Right hindlimb (tissue), 1 donor: ENCODE data around the gene PTK7.
"Not testable (repeated sequence)": the region's sequence is repeated elsewhere in the genome, so short reads cannot be mapped to it uniquely, and the experiment has no call there.

Experiments used
- DNase-seq: peaks from one replicate; pipeline ENCODE4 v3.0.0-alpha.2; 2018

Gene PTK7

GRCh38 chr6:43054206-43054943, 21.7 kb upstream of the PTK7 start:
- no peak for DNase-seq

DNA sequence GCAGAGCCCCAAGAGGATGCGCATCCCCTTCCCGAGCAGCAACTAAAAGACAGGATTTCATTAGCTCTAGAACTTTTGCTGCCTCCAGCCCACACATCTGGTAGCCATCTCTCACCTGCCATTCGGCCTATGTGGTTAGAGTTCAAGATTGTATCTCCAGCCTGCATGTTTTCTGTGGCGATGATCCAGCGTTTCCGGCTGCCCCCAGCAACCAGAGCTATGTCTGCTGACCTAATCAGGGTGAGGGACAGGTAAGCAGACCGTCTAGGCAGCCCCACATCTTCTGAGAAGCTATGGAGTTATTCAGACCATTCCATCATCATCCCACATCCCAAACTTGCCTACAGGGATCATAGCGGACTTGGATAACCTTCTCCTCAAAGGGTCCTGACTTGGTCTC, 20.1 kb upstream of the PTK7 start:
- DNase-seq: peak; percentile 18

GRCh38 chr6:43058531-43058930, 17.6 kb upstream of the PTK7 start:
- peak; percentile 5 for DNase-seq

DNA sequence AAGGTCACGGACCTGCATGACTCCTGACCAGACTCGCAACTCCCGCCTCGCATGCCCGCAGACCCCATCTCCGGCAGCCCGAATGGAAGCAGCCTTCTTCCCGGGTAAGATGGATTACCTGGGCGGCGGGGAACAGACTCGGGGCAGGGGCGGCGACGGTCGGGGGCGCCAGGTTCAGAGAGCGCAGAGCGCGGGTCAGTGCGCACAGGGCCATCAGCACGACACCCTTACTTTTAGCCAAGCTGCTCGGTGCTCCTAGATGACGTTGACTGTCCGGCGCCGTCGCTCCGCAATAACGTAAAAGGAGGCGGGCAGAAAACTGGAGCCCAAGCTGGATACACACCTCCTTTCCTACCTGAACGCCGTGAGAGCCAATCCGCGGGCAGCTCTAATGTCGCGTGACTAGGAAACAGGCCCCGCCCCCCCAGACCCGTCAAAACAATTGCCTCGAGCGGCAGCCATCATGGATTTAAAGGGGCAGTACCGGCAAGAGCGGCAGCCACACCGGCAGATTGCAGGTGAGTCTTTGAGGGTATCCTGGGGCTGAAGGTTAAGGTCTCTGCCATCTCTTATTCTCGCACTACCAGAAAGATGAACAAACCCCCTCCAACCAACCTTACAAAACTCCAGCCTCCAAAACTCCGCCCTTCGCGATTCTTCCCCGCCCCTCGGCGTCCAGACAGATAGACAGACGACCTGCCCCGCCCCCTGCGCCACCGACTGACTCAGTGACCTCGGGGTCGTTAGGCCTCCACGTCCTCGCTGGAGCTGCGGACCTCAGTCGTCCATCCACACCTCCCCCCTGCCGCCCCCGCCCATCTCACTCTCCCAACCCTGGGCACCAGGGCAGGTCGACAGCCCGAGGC, 16.7 kb upstream of the PTK7 start, which contains the start of the genes KLC4 and MRPL2:
Gene KLC4 (plus strand): TSS at position 464 of the 866 bp plus-strand sequence. CDS start 1,705 bp downstream, outside the sequence.
Gene MRPL2 (minus strand): TSS at position 267 of the 866 bp plus-strand sequence. CDS start 53 bp downstream, at position 214.
- DNase-seq: peak; percentile 100

DNA sequence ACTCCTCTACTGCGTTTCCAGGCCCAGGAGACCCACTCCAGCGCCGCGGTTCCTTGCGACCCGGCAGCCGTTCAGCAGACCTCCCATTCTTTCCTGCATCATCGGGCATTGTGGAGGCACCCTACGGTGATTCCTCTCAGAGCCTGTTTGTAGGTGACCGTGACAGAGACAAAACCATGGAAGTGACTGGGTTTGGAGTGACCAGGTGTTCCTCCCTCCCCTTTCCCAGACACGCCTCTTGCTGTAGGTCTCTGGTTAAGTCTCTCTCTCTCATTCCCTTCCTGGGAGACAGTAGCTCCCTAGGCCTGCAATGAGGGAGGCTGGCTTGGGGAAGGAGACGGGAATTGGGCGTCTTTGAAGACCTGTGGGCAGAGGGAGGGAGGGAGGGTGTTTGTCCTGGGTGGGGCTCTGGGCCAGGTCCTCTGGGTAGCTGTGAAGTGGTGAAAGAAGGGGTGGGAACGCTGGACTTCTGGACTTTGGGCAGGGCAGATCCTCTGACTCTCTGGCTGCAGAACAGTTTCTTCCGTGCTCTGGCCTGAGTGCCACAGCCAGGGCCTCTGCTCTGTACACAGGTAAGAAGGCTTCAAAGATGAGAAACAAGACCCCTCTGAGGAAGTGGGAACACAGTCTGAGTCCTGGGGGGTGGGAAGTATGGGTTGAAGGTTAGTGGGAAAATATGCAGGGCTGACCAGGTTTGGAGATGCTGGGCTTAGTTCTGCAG, 15.9 kb upstream of the PTK7 start:
- DNase-seq: no peak

- DNase-seq: no peak
Measured at GRCh38 chr6:43060755-43061633, 15.1 kb upstream of the PTK7 start.

- no peak for DNase-seq
Measured at GRCh38 chr6:43061861-43062260, 14.3 kb upstream of the PTK7 start.

- no peak for DNase-seq
Measured at GRCh38 chr6:43062818-43063217, 13.3 kb upstream of the PTK7 start.

DNA sequence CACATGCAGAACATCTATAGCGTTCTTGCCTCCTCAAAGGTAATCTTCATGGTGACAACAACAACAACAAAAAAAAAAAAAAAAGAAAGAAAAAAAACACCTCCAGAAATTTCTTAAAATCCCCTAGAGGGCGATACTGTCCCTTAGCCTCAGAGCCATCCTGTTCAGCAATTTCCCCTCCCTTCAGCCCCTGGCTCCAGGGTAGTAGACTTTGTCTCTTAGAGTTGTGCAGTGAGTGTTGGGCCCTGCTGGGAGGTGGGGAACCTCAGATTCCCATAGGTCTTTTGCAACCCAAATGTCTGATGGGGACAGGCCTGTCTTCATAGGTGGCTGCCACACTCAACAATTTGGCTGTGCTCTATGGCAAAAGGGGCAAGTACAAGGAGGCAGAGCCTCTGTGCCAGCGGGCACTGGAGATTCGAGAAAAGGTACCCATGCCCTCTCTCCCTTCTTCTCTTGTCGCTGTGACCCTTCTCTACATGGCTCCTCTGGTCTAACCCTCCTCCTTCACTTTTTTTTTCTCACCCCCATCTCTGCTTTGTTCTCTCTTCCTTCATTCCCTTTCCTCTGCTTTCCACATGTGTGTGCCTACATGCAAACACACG, 6.0 kb upstream of the PTK7 start:
- no peak for DNase-seq

- peak; percentile 53 for DNase-seq
Measured at GRCh38 chr6:43074847-43075669, 1.1 kb upstream of the PTK7 start.

GRCh38 chr6:43076464-43077332, 584 bp downstream of the PTK7 start:
- DNase-seq: peak; percentile 64

DNA sequence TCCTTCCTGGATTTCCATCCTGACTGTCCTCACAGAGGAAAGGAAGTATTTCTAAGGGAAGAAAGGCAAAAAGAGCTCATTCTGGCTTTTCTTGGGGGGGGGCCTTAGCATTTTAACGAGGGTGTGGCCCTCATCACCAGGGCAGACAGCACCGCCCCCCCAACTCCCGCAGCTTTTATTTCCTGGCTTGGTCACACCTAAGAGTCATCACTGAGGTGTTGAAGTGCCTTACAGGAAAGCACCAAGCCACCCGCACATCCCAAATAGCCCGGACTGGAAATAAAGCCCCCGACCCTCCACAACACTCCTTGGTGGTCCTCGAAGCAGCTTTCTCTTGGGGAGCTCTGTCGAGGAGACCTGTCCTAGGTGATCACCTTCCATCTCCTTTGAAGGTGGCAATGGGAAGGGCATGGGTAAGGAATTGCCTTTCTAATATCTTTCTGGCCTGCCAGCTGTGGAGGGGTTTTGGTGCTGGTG, 1.3 kb downstream of the PTK7 start:
- no peak for DNase-seq

DNA sequence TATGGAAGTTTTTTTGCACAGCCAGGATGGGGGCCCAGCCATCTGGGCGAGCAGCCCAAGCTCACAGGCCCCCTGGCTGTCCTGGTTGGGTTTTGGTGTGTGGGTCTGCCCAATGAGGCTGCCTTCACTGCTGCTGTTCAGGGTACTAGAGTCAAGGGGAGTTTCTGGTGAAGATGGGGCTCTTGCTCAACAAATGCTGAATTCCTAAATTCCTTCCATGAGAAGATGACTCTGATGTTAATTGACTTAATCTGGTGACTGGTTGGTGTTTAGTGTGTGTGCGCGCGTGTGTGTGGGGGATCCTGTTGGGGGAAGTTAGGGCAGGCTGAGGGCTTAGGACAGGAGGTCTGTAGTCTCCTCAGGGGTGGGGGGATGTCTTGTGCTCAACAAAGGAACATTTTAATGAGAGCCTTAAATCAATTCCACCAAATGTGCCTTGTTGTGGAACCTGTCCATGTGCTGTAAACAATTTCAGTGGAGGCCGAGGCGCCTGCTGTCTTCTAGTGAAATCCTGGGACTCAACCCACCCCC, 1.9 kb downstream of the PTK7 start:
- DNase-seq: no peak

DNA sequence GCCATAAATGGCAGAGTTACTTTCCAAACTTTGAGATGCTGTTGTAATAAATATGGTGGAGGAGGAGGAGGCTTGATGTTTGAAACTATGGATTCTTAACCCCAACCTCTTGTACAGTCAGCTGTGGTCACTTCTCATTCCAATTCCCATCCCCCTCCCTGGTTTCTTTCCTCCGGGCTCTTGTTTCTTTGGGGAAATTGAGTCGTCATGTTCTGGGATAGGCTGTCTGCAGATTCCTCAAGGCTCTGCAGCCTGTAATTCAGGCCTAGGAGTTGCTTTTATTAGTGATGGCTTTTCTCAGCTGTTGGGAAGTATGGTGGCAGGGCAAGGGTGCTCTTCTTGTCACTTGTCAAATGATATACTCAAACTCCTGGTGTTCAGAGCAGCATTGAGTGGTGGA, 2.6 kb downstream of the PTK7 start:
- no peak for DNase-seq

DNA sequence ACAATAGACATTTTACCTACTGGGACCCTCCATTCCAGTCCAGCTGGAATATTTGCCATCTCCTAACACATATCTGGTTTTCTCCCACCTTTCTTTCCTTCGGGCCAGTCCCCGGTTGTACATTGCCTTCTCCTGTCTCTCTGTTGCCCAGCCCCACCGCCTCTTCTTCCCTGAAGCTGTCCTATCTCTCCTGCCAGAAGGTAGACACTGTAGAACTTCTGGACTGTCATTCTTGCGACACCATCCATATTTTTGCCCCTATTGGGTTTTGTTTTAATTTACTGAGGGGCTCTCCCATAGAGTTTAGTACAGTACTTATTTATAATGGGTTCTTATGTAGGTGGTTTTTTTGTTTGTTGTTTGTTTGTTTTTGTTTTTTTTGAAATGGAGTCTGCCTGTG, 4.9 kb downstream of the PTK7 start:
- DNase-seq: no peak

DNA sequence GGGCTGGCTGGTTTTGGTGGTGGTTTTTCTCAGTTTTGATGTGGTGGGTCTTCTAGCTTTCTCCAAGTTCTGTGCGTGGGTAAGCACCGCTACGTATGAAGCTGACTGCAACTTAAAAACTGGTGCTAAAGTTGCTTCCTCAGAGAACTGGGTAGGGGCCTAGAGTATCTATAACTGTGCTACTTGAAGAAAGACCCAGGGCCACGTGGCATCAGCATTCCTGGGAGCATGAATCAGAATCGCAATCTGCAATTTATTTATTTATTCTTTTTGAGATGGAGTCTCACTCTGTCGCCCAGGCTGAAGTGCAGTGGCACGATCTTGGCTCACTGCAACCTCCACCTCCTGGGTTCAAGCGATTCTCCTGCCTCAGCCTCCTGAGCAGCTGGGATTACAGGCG, 5.8 kb downstream of the PTK7 start:
- DNase-seq: not testable (repeated sequence)

DNA sequence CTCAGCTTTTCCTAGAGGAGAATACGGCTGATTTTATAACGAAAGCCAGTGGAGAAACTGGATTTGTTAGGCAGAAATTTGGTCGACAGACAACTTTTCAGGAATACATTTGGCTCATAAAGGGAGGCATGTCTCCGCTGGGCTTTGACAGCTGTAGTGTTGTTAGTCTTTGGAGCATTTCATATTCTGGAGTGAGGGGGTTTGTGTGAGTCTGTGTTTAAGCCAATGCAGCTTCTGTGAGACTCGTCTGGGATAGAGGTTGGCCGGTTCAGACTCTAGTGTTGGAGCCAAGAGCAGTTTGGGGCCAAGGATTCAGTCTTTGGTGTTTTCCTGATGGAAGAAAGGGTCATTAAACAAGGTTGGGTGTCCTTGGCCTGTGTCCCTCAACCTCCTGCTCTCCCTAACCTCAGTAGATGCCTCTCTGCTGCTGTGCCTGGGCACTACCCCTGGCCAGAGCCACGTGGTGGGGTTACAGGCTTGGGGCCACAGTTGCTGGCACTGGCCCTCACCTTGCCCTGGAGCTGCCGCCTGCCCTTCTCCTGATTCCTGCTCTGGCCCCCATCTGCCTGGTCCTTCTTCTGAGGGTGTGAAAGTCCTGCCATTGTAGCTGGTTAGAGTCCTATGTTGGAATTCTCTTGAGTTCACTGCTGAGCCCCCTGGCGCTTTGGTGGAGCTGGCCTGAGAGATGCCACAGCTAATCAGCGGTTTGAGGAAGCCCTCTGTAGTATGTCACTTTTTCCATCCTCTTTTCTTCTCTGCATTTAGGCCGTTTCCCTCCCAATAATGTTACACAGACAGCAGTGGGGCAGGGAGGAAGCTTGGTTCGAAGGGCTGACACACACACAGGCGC, 6.9 kb downstream of the PTK7 start:
- peak; percentile 83 for DNase-seq

GRCh38 chr6:43086022-43086658, 10.0 kb downstream of the PTK7 start:
- DNase-seq: no peak
